HG03175 (cell line): ENCODE data around the gene OXTR.
A peak's percentile ranks its signal among the peaks of the same experiment; 100 is the strongest.

Source experiments
- ATAC-seq: cut with Tn5 transposase; IDR thresholded peaks from one replicate; pipeline ENCODE4 v1.9.1; 2021; ENCODE audit warnings: mild to moderate bottlenecking, moderate library complexity; ENCODE audit not compliant: unreplicated experiment

OXTR gene

GRCh38 chr3:8713901-8714759 is 55.3 kb downstream of the OXTR start:
- peak; percentile 79 for ATAC-seq

- ATAC-seq, result no peak
Observed at GRCh38 chr3:8712908-8713255, 56.5 kb downstream of the OXTR start.

GRCh38 chr3:8712045-8712907 is 57.1 kb downstream of the OXTR start:
- ATAC-seq, result no peak

GRCh38 chr3:8709801-8710507 is 59.5 kb downstream of the OXTR start:
- no peak for ATAC-seq

GRCh38 chr3:8709287-8709686 is 60.1 kb downstream of the OXTR start:
- no peak for ATAC-seq

- no peak for ATAC-seq
Observed at GRCh38 chr3:8705575-8705974, 63.8 kb downstream of the OXTR start.

GRCh38 chr3:8702560-8702959 is 66.9 kb downstream of the OXTR start:
- peak; percentile 42 for ATAC-seq
